Inflammatory macrophage (primary cell): ENCODE measurements around the gene TEAD1.
A peak's percentile ranks its signal among the peaks of the same experiment; 100 is the strongest.

Experiments
- DNase-seq, 2 donors: peaks; one replicate each; pipeline ENCODE4 v3.0.0-alpha.2; 2020 to 2022

TEAD1 gene

GRCh38 chr11:12768726-12769673 is 94.8 kb downstream of the TEAD1 start:
- DNase-seq: no peak

- peak in 1 of 2 donors; percentile 3 for DNase-seq
Observed at GRCh38 chr11:12769834-12770345, 95.7 kb downstream of the TEAD1 start.

- DNase-seq: no peak
Observed at GRCh38 chr11:12770435-12770834, 96.2 kb downstream of the TEAD1 start.

- no peak for DNase-seq
Observed at GRCh38 chr11:12770966-12771597, 96.9 kb downstream of the TEAD1 start.

GRCh38 chr11:12771875-12772274 is 97.7 kb downstream of the TEAD1 start:
- DNase-seq: no peak

GRCh38 chr11:12772324-12772723 is 98.1 kb downstream of the TEAD1 start:
- DNase-seq: no peak

- DNase-seq: no peak
Observed at GRCh38 chr11:12773591-12773990, 99.4 kb downstream of the TEAD1 start.

GRCh38 chr11:12775955-12776354 is 101.7 kb downstream of the TEAD1 start:
- no peak for DNase-seq

GRCh38 chr11:12777208-12777874 is 103.1 kb downstream of the TEAD1 start:
- DNase-seq: no peak

GRCh38 chr11:12778240-12778905 is 104.2 kb downstream of the TEAD1 start:
- no peak for DNase-seq

GRCh38 chr11:12783765-12784164 is 109.5 kb downstream of the TEAD1 start:
- DNase-seq: no peak

GRCh38 chr11:12784445-12784844 is 110.2 kb downstream of the TEAD1 start:
- DNase-seq: no peak

- DNase-seq: no peak
Observed at GRCh38 chr11:12784987-12785386, 110.8 kb downstream of the TEAD1 start.

- no peak for DNase-seq
Observed at GRCh38 chr11:12785901-12786300, 111.7 kb downstream of the TEAD1 start.

- DNase-seq: no peak
Observed at GRCh38 chr11:12786450-12786849, 112.2 kb downstream of the TEAD1 start.

GRCh38 chr11:12786891-12787290 is 112.7 kb downstream of the TEAD1 start:
- DNase-seq: no peak

- no peak for DNase-seq
Observed at GRCh38 chr11:12787847-12788246, 113.6 kb downstream of the TEAD1 start.

GRCh38 chr11:12789054-12789453 is 114.8 kb downstream of the TEAD1 start:
- no peak for DNase-seq

GRCh38 chr11:12789596-12790215 is 115.5 kb downstream of the TEAD1 start:
- DNase-seq: no peak

GRCh38 chr11:12790861-12791616 is 116.8 kb downstream of the TEAD1 start:
- DNase-seq: no peak

- no peak for DNase-seq
Observed at GRCh38 chr11:12792018-12792417, 117.8 kb downstream of the TEAD1 start.
